T-helper 1 cell treated with Interleukin-12 subunit alpha and Interleukin-12 subunit beta and Interleukin-4 antibody, amounts not matched to agents 30 μg/mL and 1 μg/mL, for 36 hours (primary cell): ENCODE data around the gene DMC1.
"Not testable (repeated sequence)": the region's sequence is repeated elsewhere in the genome, so short reads cannot be mapped to it uniquely, and the experiment has no call there.

Experiments
- H3K27ac Mint-ChIP-seq: one replicate; pipeline ENCODE4 v1.8.0; 2021; ENCODE audit warnings: mild to moderate bottlenecking, mixed read lengths
- H3K27me3 Mint-ChIP-seq: one replicate; pipeline ENCODE4 v1.8.0; 2021; ENCODE audit warnings: low read depth, mixed read lengths
- H3K36me3 Mint-ChIP-seq: one replicate; pipeline ENCODE4 v1.8.0; 2021; ENCODE audit warnings: low read depth, mixed read lengths
- H3K4me1 Mint-ChIP-seq: one replicate; pipeline ENCODE4 v1.8.0; 2021; ENCODE audit warnings: low read depth, mixed read lengths
- H3K4me3 Mint-ChIP-seq: one replicate; pipeline ENCODE4 v1.8.0; 2021; ENCODE audit warnings: mild to moderate bottlenecking, moderate library complexity, mixed read lengths
- H3K9me3 Mint-ChIP-seq: one replicate; pipeline ENCODE4 v1.8.0; 2021; ENCODE audit warnings: mixed read lengths

The DMC1 gene

DNA sequence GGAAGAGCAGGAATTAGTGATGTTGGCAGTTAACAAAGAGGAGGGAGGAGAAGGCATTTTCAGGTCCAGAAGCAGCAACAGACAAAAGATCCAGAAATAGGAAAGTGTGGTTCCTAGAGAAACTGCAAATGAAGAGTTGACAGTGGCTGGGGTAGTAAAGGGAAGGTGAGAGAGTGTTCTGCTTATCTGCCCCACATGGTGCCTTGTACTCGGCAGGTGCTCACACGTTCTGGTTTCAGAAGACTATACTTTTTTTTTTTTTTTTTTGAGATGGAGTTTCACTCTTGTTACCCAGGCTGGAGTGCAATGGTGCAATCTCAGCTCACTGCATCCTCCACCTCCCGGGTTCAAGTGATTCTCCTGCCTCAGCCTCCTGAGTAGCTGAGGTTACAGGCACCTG lies 12.9 kb upstream of the DMC1 start:
- not testable (repeated sequence) for H3K9me3 Mint-ChIP-seq, H3K4me3 Mint-ChIP-seq, H3K4me1 Mint-ChIP-seq, H3K27ac Mint-ChIP-seq, H3K36me3 Mint-ChIP-seq
- peaks cover 14% of the 10 kb centered on the region for H3K27me3 Mint-ChIP-seq

DNA sequence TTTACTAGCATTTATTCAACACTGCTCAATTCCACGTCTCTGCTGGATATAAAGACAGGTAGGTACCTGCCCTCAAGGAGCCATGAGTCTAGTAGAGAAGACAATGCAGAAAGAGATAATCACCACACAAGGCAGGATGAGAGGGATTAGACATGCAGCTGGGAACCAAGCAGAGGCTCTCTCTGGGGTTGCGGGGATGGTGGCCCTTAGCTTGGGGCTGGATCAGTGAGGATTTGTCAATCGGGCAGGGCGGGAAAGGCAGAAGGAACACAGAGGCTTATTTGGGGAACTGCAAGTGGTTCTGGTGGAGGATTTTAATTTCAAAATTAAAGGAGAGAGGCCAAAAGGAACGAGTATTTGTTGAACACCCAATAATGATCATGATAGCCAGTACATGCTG lies 8.5 kb upstream of the DMC1 start:
- Mint-ChIP-seq H3K4me3 (no peak overlapping the region), H3K36me3 (no peaks in the 10 kb centered on the region), H3K4me1 (no peaks in the 10 kb centered on the region), H3K27me3 (peaks cover 5% of the 10 kb centered on the region), H3K9me3 (no peaks in the 10 kb centered on the region), H3K27ac (no peak overlapping the region)

DNA sequence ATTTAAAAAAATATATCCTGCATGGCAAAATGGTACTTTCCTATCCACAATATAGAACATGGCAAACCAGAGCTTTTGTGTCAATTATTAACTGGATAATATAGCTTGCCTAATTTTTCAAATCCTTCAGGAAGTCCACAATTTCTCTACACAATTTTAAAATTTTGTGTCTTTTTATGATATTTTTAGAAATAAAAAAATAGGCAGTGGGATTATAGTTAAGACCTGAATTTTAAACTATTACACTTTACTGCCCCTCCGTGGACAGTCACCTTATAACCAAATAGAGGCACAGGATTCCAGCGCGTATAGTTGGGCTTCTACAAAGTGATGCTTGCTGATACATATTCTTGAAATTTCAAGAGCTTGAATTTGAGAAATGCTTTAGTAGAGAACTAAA lies 2.1 kb upstream of the DMC1 start:
- Mint-ChIP-seq H3K4me3 (no peak overlapping the region), H3K27ac (no peak overlapping the region), H3K4me1 (peaks cover 18% of the 10 kb centered on the region), H3K36me3 (no peaks in the 10 kb centered on the region), H3K9me3 (no peaks in the 10 kb centered on the region), H3K27me3 (no peaks in the 10 kb centered on the region)

DNA sequence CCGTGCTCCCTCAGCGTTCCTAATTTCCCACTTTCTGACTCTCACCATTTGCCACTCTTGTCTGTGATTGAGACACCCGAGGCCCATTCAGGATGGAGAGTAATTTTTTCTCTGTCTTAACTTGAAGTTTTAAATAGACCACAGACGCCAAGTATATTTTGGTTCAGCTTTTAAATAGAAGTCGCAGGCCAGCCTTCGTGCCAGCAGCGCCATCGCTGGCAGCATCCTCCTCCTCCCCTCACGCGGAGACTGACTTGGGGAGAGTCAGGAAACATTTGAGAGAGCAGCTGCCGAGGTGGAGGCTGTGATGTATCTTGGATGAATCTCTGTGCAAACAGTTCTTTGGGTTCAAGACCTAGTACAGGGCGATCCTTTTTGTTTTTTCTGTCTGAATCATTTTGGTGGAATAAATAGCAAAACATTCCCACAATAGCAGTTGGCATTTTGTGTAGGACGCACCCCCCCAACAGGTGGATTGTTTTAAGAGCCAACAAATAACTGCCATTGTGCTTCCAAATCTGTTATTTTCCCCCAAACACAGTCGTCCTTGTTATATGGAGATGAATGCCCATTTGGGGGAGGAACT lies 889 bp upstream of the DMC1 start:
- Mint-ChIP-seq H3K27ac (peak overlapping the region; percentile 92), H3K27me3 (no peaks in the 10 kb centered on the region), H3K36me3 (no peaks in the 10 kb centered on the region), H3K4me3 (peak overlapping the region; percentile 90), H3K9me3 (no peaks in the 10 kb centered on the region), H3K4me1 (peaks cover 18% of the 10 kb centered on the region)

DNA sequence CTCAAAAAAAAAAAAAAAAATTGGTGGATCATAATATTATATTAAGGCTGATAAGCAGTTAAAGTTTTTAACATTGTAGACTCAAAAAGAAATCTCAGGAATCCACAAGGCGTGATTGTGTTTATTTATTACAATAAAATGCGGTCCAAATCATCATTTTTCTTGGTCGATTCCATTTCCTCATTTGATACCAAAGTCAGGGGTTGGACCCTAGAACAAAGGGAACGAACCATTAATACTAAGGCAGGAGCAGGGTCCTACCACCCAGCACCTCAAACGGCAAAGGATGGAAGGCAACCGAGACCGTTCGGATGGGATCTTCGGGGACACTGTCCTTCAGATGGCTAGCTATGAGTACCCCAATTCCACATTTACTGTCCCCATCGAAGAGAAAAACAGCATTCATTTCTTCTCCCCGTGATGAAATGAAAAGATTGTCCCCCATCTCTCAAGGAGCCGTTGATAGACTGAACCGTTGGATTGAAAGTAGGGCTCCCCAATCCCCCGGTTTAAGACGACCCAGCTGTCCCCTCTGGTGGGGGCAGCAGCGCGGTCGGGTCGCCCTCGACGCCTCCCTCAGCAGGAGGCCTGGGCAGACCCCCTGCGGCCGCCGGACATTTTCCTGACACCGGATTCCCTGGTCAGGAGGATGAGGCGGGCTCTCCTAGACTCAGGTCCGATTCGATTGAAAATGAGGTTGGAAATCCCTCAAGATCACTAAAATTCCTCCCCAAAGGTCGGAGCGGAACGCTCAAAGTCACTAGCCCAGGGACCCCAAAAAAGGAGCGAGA lies 607 bp downstream of the DMC1 start:
- Mint-ChIP-seq H3K4me1 (peaks cover 18% of the 10 kb centered on the region), H3K27me3 (no peaks in the 10 kb centered on the region), H3K4me3 (peak overlapping the region; percentile 90), H3K9me3 (no peaks in the 10 kb centered on the region), H3K27ac (peak overlapping the region; percentile 92), H3K36me3 (peaks cover 2% of the 10 kb centered on the region)

DNA sequence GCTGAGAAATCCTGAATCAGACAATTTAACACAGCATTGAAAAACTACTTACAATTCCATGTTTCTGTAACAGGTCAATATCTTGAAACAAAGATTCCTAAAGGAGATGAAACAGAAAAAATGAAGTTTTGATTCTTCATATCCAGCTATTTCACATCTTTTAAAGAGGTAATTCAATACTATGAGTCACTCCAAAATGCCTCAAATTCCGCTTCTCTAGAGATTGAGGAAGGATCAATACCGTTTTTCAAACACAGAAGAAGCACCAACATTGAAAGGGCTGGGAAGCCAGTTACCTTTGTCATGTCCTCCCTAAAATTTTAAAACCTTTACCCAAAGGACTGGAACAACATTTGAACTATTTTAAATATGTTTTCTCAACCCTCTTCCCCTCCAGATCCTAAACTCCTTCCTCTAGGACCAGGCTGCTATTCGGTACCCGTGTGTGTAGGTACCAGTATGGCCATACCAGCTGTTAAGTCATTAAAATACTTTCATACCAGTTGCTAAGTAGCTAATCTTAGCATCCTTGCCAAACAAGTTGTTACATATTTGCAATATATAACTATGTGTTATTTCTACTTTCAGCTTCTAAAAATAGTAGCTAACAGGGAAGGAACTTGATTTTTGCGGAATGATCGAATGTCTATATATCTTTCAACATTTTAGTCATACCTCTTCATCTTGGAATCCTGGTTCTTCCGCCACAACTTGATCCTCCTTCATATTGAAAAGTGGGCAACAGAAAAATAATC lies 2.3 kb downstream of the DMC1 start:
- no peak overlapping the region for H3K27ac Mint-ChIP-seq
- peaks cover 18% of the 10 kb centered on the region for H3K4me1 Mint-ChIP-seq
- H3K27me3 Mint-ChIP-seq: no peaks in the 10 kb centered on the region
- H3K9me3 Mint-ChIP-seq: no peaks in the 10 kb centered on the region
- H3K4me3 Mint-ChIP-seq: no peak overlapping the region
- peaks cover 2% of the 10 kb centered on the region for H3K36me3 Mint-ChIP-seq

DNA sequence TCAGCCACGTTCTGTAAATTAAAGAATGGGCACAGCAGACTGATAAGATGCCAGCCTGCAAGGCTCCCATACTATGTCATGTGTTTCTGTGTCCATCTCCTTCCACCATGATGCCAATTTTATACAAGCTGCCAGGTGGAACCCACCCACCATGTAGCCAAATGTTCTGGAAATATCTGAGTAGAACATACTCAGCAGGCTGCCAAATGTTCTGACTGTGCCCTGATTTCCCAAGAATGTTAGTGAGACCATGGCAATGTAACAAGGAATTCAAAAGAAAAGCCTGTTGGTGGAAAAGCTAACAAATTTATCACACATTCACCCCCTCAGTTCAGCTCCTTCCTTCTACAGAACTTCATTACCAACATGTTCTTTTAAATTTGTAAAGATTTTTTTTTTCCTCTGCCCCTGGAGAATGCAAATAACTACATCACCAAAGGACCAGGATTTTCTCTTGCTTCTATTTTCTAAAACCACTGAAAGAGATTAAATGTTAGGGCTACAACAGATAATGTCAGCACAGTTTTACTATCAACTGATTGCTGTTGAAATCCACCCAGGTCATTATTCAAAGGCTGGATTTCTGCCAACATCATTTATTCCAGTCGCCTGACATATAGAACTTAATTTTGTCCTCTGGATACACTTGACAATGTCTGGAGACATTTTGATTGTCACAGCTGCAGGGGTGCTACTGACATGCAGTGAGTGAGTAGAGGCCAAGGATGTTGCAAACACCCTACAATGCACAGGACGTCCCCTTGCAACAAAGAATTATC lies 3.1 kb downstream of the DMC1 start:
- Mint-ChIP-seq H3K36me3 (peaks cover 4% of the 10 kb centered on the region), H3K9me3 (no peaks in the 10 kb centered on the region), H3K4me3 (no peak overlapping the region), H3K27ac (no peak overlapping the region), H3K27me3 (no peaks in the 10 kb centered on the region), H3K4me1 (peaks cover 18% of the 10 kb centered on the region)

DNA sequence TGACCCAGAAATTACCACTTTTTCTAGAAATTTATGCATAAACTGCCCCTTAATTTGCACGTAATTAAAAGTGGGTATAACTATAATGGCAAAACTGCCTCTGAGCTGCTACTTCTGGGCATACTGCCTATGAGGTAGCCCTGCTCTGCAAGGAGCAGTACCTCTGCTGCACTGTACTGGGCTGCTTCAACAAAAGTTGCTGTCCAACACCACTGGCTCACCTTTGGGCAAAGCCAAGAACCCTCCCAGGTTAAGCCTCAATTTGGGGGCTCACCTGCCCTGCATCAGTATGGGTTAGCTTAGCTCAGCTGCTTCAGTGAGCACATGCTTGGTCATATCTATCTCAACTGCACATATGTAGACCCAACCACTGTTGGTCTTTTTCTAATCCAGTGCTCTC lies 4.5 kb downstream of the DMC1 start:
- H3K4me3 Mint-ChIP-seq: no peak overlapping the region
- H3K36me3 Mint-ChIP-seq: peaks cover 6% of the 10 kb centered on the region
- H3K27ac Mint-ChIP-seq: no peak overlapping the region
- no peaks in the 10 kb centered on the region for H3K9me3 Mint-ChIP-seq
- H3K27me3 Mint-ChIP-seq: no peaks in the 10 kb centered on the region
- peaks cover 7% of the 10 kb centered on the region for H3K4me1 Mint-ChIP-seq

DNA sequence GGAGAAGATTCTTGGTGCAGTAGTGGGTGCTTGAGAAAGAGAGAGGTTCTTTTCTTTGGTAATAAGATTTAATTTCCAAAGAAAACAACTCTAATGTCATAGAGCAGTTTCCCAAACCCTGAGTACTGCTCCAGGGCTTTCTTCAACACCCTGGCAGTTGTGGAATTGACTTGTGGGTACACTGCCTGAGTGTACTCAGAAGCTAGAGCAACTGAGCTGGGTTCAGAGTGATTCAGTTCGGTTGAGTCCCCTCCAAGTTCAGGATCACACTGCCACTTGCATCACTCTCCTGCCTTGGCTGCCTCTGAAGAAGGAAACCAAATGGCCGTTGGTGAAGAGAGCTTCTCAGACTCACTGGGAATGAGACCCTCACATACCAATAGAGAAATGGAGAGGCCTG lies 5.3 kb downstream of the DMC1 start:
- no peak overlapping the region for H3K4me3 Mint-ChIP-seq
- H3K27ac Mint-ChIP-seq: no peak overlapping the region
- peaks cover 4% of the 10 kb centered on the region for H3K4me1 Mint-ChIP-seq
- no peaks in the 10 kb centered on the region for H3K9me3 Mint-ChIP-seq
- H3K36me3 Mint-ChIP-seq: peaks cover 6% of the 10 kb centered on the region
- no peaks in the 10 kb centered on the region for H3K27me3 Mint-ChIP-seq

DNA sequence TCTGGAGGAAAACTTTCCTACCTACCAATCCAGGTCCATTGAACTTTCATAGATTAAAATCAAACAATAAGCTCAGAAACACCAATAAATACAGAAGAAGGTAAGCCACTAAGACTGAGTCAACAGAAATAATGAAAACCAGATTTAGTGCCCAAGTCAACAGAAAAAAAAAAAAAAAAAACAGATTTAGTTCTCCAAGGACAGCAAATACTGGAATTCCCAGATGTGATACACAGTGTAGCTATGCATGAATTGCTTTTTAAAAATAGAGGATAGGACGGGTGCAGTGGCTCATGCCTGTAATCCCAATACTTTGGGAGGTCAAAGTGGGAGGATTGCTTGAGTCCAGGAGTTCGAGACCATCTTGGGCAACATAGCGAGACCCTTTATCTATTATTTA lies 15.7 kb downstream of the DMC1 start:
- H3K9me3 Mint-ChIP-seq: no peaks in the 10 kb centered on the region
- no peaks in the 10 kb centered on the region for H3K27me3 Mint-ChIP-seq
- no peaks in the 10 kb centered on the region for H3K36me3 Mint-ChIP-seq
- H3K4me1 Mint-ChIP-seq: no peaks in the 10 kb centered on the region
- no peak overlapping the region for H3K27ac Mint-ChIP-seq
- no peak overlapping the region for H3K4me3 Mint-ChIP-seq

DNA sequence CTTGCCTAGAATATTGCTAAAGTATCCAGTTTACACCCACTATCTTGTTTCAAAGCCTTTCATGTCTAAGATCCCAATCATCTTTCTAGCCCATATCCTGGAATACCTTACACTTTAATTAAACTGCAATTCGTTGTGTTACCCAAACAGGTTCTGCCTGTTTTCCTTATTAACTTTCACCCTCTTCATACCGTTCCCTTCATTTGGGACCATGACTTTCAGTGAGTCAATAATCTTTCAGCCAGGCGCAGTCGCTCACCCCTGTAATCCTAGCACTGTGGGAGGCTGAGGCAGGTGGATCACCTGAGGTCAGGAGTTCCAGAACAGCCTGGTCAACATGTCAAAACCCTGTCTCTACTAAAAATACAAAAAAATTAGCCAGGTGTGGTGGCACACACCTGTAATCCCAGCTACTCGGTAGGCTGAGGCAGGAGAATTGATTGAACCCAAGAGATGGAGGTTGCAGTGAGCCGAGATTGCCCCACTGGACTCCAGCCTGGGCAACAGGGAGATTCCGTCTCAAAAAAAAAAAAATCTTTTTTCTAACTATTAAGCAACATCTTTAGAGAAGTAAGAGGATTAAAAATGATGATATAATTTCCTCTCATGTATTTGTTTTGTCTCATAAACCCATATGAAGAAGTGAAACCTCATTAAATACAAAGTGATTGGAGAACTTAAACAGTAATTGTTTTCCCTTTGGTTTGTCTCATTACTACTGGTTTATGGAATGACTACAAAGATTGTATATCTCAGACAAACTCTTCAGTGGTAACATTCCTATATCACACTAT lies 20.7 kb downstream of the DMC1 start:
- no peaks in the 10 kb centered on the region for H3K4me1 Mint-ChIP-seq
- no peak overlapping the region for H3K27ac Mint-ChIP-seq
- H3K36me3 Mint-ChIP-seq: peaks cover 6% of the 10 kb centered on the region
- no peak overlapping the region for H3K4me3 Mint-ChIP-seq
- H3K9me3 Mint-ChIP-seq: peaks cover 2% of the 10 kb centered on the region
- H3K27me3 Mint-ChIP-seq: no peaks in the 10 kb centered on the region

DNA sequence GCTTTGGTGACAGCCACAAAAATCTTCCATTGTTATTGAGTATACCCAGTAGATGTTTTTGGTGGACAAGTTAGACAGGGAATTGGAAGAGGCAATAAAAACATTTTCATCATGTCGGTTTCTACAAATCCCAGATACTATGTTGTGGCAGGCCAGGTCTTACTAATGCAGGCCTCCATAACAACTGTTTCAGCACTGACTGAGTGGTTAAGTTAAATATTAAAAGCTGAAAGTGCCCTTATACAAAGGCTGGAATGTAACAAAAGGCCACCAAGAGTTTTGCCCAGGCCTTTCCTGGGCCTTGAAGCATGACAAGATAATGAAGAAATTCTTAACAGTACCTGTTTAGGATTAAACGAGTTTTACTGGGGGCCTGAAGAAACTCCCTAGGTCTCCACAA lies 29.3 kb downstream of the DMC1 start:
- Mint-ChIP-seq H3K27ac (no peak overlapping the region), H3K4me3 (no peak overlapping the region), H3K9me3 (peaks cover 12% of the 10 kb centered on the region), H3K36me3 (peaks cover 16% of the 10 kb centered on the region), H3K27me3 (no peaks in the 10 kb centered on the region), H3K4me1 (no peaks in the 10 kb centered on the region)

DNA sequence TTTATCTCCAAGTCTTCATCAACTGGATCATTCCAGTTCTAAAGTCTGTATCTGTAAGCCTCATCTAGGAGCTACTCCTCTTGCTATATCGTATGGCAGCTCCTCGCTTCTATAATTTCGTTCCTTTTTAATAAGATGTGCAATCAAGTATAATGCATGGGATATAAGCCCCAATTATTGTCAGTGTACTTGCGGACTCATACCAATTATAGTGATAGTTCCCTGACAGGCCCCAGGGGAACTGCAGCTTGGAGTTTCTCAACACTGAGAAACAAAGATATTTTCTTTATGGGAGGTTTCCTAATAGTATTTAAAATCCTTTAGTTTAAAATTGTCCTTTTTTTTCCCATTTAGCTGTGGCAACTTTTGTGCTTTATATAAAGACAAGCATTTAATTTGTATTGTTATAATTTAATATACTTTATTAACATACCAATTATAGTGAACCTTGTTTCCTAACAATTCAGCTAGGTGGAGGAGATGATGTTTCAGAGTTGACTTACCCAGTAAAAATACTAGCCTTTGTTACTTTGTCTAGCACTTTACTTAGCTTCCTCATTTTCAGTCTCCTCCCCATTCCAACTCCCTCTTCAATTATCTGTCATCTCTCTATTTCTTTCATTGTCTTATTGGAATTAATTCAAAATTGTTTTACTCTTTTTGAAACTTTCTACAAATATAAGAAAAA lies 38.6 kb downstream of the DMC1 start:
- peak overlapping the region; percentile 79 for H3K27ac Mint-ChIP-seq
- no peaks in the 10 kb centered on the region for H3K9me3 Mint-ChIP-seq
- peaks cover 4% of the 10 kb centered on the region for H3K36me3 Mint-ChIP-seq
- peaks cover 7% of the 10 kb centered on the region for H3K4me1 Mint-ChIP-seq
- H3K27me3 Mint-ChIP-seq: no peaks in the 10 kb centered on the region
- H3K4me3 Mint-ChIP-seq: peak overlapping the region; percentile 30
